ENCODE measurements around the gene ERGIC1.
"Not testable (repeated sequence)": the region's sequence is repeated elsewhere in the genome, so short reads cannot be mapped to it uniquely, and the experiment has no call there.

ERGIC1 gene

GRCh38 chr5:172846249-172846648 lies 12.2 kb downstream of the ERGIC1 start:
- no peak for DNase-seq

DNA sequence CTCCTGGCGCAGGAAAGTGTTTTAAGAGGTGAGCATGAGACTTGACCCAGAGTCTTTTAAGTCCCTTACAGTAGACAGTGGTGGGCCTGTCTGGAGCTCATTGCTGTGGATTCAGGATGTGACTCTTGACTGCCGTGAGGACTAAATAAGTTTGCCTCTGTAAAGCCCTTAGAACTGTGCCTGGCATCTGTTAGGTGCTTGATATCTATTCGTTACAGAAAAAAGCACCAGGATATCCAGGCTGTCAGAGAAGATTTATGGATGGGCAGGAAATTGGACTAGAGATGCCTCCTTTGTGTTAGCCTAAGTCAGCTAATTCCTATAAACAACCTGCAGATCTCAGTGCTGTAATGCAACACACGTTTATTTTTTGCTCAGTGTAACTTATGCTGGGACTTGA lies 12.6 kb downstream of the ERGIC1 start:
- no peak for DNase-seq

DNA sequence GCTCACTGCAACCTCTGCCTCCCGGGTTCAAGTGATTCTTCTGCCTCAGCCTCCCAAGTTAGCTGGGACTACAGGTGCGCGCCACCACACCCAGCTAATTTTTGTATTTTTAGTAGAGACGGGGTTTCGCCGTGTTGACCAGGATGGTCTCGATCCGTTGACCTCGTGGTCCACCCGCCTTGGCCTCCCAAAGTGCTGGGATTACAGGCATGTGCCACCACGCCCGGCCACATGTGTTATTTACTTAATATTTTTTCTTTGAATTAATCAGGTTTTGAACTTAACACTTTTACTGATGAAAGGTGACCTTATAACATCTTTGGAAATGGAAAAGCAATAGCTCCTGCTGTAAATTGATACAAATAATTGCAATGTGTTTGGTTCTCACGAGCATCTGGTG lies 13.5 kb downstream of the ERGIC1 start:
- not testable (repeated sequence) for DNase-seq

- no peak for DNase-seq
These were observed 14.4 kb downstream of the ERGIC1 start for GRCh38 chr5:172848419-172848818.

DNA sequence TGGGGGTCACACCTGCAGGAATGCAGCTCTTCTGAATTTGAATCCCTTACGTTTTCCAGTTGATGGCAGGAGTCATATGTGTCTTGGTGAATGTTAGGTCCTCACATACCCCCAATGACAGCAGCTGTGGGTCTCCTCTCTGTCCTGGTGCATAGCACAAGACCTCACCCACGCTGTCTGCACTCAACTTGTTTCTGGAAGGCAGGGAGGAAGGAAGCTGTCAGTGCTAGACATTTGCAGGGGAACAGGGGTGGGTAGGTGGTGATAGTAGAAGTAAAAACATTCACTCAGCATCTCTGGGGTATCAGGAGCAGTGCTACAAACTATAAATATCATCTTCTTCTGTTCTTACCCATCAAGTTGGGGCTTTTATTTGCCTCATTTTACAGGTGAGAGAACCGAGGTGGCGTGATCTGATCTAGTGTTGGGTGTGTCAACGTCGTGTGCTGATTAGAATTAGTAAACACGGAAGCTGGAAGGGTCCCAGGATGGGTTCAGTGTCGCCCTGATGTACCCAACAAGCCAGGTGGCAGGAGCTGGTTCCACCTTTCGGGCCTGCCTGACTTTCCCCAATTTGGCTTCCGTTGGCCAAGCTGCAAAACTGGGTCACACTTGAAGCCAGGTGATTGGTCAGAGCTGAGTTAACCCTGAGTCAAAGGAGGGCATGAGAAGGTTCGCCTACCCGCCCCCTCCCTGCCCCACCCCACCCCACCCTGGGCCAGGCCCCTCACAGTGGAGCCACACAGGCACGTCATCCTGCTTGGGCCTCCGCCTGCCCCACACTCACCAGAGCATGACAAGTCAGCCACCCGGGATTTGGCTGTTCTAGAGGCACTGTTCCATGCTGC lies 15.8 kb downstream of the ERGIC1 start:
- no peak for DNase-seq

DNA sequence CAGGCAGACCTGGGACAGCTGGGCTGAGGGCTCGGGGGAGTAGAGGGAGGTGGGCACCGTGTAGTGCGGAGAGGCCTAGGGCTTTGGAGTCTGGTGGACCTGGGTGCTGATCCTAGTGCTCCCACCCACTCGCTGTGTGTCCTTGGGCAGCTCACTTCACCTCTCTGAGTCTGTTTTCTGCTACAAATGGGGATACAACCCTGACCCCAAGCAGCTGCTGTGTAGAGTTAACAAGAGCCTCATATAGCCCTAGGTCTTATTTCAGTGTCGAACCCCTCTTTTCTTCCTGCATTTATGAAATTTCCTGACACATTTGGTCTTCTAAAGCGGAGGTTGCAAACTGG lies 16.4 kb downstream of the ERGIC1 start:
- no peak for DNase-seq

GRCh38 chr5:172851254-172851653 lies 17.2 kb downstream of the ERGIC1 start:
- not testable (repeated sequence) for DNase-seq

GRCh38 chr5:172852490-172853354 lies 18.7 kb downstream of the ERGIC1 start:
- no peak for DNase-seq

DNA sequence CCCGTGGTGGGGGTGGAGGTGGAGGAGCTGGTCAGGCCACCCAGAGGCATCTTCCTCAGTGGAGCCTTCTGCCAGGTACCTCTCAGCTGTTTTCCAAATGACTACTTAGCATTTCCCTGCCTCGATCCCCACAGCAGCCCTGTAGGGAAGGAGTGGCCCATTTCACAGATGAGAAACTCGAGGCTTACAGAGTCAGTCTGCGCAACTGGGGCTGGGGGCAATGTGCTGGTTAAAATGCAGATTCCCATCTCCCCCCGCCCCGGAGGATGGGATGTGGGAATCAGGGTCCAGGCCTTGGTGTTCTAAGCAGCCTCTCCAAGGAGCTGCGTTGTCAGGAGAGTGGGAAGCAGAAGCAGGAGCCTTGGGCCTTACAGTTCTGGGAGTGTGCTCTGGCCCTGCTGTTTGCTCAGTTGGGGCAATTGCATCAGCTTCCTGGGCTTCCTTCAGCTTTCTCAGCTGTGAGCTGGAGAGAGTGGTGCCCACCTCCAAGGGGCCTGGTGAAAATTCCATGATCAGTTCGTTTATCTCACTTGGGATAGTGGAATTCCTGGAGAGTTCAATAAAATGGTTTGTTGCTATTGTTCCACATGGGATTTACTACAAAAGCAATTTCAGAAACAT lies 19.4 kb downstream of the ERGIC1 start:
- no peak for DNase-seq

DNA sequence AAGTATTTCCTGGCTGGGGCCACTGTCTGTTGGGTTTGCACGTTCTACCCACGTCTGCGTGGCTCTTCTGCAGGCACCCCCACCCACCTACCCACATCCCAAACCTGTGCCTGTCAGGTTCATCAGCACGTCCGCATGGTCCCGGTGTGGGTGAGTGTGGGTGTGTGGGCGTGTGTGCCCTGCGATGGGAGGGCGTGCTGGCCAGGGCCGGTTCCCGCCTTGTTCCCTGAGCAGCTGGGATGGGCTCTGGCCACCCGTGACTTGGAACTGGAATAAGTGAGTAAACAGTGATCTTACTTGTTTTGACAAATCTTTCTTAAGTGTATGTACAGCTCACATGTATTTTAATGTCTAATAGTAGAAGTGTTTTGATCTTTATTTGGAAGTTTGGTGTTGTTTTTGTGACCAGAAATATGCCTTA lies 20.4 kb downstream of the ERGIC1 start:
- DNase-seq = no peak

- DNase-seq = no peak
These were observed 20.9 kb downstream of the ERGIC1 start for GRCh38 chr5:172854971-172855370.

GRCh38 chr5:172855597-172856292 lies 21.7 kb downstream of the ERGIC1 start:
- DNase-seq = no peak

DNA sequence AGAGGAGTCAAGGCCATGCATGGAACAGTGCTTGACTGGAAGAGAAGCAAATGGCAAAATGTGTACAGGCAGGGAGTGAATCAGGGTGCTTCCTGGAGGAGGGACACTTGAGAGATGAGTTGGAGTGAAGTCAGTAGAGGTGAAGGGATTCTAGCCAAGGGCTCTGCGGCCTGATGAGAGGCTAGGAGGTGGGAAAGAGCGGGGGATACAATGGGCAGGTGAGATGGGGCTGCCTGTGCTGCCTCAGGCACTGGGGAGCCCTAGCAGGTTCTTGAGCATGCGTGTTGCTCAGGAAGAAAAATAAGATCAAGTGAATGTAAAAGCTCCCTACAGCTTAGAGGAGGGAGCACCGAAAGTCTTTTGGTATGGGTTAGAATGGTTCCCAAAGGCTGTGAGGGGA lies 22.3 kb downstream of the ERGIC1 start:
- no peak for DNase-seq

- no peak for DNase-seq
These were observed 23.9 kb downstream of the ERGIC1 start for GRCh38 chr5:172857982-172858381.

- no peak for DNase-seq
These were observed 24.5 kb downstream of the ERGIC1 start for GRCh38 chr5:172858511-172858989.

- DNase-seq = no peak
These were observed 25.1 kb downstream of the ERGIC1 start for GRCh38 chr5:172858990-172859811.

GRCh38 chr5:172859966-172860365 lies 25.9 kb downstream of the ERGIC1 start:
- DNase-seq = no peak

DNA sequence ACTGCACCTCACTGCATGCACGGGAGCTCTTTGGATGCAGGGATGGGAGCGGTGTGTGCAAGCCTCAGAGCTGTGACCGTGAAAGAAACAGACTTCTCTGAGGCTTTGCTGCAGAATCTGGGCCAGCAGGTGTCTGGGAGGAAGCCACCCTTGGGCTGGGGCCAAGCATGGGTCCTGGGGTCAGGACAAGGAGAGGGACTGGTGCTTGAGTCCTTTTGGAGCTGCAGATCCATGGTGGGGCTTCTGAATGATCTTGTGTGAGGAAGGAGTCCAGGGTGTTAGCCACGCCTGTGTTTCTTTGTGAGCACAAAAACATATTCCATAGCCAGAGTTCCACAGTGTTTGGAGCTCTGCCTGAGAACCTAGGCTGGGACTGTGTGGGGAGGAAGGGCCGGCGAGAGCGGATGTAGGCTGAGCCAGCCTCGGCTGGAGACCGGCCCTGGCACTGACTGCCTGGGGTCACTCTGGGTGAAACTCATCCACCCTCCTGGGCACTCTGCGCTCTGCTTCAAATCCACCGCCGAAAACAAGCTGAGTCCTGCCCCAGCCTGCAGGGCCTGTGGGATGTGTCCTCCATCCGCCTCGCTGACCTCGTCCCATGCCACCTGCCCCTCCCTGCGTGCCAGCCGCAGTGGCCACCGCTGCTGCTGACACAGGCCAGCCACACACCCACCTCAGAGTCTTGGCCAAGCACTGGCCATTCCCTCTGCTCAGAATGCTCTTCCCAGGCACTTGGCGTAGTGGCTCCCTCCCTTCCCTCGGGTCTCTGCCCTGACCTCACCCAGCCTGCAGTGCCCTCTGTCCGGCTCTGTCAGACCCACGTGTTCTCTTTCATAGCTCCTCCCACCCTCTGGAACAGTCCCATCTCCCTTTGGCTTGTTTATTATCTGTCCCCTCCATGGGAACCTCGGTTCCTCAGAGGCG lies 26.7 kb downstream of the ERGIC1 start:
- no peak for DNase-seq

DNA sequence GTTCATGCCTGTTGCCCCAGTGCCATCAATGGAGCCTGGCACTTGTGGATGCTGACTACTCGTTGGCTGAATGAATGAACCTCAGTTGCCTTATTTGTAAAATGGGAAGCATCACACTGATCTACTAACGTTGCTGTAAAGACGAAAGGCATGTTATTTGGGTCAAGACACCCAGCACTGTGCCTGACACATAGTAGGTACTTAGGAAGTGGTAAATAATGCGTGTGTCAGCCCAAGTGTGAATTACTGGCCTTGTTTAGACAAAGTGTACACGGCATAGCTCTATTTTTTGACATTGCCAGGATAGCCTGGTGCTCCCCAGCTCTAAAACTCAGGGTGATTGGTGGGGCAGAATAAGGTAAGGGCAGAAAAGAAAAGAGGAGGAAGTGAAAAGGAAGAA lies 27.4 kb downstream of the ERGIC1 start:
- DNase-seq = no peak

GRCh38 chr5:172862165-172862801 lies 28.2 kb downstream of the ERGIC1 start:
- no peak for DNase-seq

Data from right kidney (tissue), 1 donor.